Stimulated activated CD8-positive, alpha-beta memory T cell treated with anti-CD3 and anti-CD28 coated beads, Interleukin-15, amount 100 ng/mL, for 24 hours (primary cell): ENCODE measurements around the gene TFF3.

Experiments used
- DNase-seq: peaks from one replicate; pipeline ENCODE4 v3.0.0-alpha.2; 2020; ENCODE audit warnings: low read depth

The TFF3 gene

DNA sequence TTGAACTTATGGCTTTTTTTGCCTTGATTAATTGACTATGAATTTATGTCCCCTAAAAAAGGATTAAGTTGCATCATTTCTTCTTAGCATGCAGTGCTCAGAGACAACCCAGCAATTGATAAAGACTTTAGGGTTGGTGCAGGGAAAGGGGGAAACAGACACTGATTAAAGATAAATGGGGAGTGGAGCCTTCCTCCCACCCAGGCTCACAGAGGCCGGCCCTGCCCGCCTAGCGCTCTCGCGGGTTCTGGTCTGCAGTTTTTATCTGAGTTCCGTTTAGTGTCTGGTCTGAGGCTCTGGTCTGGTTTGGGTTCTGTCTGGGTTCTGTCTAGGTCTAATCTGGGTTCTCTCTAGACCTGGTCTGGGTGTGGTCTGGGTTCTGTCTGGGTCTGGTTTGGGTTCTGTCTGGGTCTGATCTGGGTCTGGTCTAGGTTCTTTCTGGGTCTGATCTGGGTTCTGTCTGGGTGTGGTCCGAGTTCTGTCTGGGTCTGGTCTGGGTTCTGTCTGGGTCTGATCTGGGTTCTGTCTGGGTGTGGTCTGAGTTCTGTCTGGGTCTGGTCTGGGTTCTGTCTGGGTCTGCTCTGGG is 48.1 kb downstream of the TFF3 start:
- no peak for DNase-seq

- DNase-seq, result no peak
Measured at GRCh38 chr21:42265231-42265812, 49.9 kb downstream of the TFF3 start.

DNA sequence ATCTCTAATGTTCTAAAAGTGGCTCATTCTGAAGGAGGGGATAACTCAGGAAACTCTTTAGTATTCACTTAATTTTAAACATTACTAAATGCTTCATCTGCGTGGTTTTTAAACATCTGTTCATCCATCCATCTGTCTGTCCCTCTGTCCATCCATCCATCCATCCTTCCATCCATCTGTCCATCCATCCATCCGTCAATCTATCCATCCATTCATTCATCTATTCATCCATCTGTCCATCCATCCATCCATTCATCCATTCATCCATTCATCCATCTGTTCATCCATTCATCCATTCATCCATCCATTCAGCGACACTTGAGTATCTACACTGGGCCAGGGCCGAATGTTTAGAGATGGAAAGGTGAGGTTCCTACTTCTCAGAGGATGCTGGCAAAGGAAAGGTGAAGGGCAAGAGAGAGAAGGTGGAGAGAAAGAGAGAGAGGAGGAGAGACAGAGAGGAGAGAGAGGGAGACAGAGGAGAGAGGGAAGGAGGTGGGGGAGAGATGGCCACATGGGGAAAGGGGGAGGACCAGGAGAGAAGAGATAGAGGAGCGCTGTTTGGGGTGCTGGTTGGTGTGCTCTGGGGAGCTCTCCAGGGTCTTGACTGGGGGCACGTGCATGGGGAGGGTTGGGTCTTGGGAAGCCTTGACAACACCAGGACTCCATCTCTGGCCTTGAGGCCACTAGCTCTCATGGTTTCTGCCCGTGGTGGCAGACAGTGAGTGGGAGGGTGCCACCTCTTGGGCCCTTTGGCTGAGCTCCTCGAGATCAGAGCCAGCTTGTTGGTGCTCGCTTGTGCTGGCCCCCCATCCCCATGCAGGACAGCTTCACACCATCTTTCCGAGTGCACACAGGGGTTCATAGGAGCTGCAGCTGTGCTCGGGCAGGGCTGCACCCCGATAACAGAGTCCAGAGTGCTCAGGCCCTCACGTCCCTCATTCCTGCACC is 50.7 kb downstream of the TFF3 start:
- no peak for DNase-seq

DNA sequence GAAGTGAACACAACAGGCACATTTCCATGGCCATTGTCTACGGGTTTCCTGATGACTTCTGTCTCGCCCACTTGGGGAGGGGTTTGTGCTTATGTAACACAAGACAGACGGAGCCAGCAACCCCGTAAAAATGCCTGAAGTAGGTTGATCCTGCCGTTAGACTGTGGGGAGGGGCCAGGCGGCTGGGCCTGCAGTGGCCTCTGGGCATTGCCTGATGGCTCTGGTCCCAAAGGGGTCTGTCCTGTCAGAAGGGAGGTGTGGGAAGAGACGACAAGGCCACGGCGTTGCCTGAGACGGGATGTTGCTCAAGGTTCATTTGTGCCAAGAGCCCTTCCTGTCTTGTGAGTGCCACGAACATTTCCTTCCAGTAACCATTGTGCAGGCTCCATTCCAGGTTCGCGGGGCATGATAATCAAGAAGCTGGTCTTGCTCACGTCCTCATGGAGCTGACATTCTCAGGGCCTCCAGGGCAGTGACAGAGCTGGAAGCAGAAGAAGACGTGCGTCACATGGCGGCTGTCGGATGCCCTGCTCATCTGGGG is 51.5 kb downstream of the TFF3 start:
- DNase-seq, result no peak

- DNase-seq, result no peak
Measured at GRCh38 chr21:42262831-42263231, 52.4 kb downstream of the TFF3 start.

- no peak for DNase-seq
Measured at GRCh38 chr21:42261829-42262200, 53.4 kb downstream of the TFF3 start.
